Activated T-cell treated with anti-CD3 and anti-CD28 coated beads for 4 hours (primary cell): Measurements from ENCODE around the gene MAP3K7CL.
"Not testable (repeated sequence)": the region's sequence is repeated elsewhere in the genome, so short reads cannot be mapped to it uniquely, and the experiment has no call there.

ENCODE experiments used
- DNase-seq: peaks from one replicate; pipeline ENCODE4 v3.0.0-alpha.2; 2020

The MAP3K7CL gene

DNA sequence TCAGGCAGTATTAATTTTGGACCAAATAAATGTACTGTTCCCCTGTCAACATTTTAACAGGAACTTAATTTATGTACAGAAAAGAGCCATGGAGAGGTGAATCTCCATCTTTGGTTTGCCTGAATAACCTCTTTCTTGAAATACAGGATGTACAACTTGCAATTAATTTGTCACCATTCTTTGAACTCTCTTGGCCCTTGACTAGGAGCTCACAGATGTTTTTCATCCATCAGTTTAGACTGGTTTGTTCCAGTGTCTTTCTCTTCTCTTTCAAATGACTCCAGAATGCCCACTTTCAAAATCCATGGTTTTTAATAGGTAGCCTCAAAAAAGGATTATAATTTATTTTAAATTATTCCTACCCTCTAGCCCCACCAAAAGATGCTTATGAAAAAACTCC lies 5.0 kb downstream of the MAP3K7CL start:
- no peak for DNase-seq

GRCh38 chr21:29136033-29136432 lies 5.6 kb downstream of the MAP3K7CL start:
- DNase-seq: no peak

DNA sequence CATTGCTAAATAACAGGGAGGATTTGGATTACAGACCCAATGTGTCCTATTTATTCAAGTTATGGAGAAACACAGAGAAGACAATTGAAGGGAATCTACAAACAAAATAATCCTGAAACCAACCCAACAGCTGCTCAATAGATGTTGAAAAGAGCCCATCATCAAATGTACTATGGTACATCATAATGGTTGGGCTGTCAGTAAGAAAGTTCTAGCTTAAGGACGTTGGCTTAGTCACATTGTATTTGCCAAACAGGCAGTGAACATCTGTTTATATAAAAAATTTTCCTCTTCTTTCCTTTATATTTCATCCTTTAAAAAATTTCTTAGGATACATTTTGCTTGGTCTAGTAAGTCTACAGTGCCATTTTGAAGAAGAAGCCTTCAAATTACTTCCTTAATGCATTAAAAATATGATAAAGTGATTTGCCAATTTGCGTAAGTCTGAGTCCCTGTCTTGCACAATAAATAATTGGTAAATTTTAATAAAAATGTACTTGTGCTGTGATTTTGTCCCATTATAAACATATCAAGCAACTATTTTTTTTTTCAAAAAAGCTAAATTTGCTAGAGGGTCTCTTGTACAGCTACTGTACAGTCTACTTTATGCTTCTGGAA lies 14.4 kb downstream of the MAP3K7CL start:
- no peak for DNase-seq

DNA sequence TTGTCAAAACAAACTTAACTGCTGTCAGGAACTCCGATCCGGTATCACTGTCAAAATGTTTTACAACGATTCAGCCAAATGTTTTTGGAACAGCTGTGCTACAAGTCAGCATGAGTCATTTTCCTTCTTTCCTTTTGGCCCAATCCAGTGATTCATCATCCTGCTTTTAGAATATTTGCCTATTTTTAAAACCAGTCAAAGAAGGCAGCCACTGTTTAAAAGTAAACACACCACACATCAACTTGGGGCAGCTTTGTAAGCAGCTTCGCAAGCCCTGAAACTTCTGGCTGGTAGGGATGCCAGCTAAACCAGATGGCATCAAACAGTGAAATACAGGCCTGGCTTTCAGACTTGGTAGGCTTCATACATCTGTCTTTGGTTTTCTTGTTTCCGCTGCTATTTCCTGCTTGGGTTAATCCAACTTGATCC lies 14.9 kb downstream of the MAP3K7CL start:
- DNase-seq: no peak

DNA sequence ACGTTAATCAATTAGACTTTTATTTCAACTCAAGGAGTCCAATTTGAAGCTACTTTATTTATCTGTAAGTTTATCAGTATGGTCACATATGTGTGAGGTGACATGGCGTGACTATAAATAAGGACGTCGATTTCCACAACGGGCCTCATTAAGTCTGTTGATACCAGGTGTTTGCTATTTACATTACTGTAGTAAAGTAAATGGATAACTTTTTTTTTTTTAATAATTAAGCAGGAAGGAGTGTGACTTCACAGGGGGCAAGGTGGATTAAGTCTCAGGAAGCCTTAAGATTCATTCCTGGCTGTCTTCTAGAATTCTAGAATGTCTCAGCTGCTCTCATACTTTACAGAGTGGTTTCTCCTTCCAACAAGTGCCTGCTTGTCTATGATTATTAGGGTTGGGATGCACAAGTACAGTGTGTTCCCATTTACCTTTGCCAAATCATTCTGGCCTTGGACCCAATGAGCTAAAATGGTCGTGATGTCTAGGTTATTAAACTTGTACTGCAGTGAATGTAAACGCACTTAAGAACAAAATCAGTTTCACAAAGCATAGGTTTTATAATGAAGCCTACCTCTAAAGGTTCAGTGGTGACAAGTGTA lies 15.5 kb downstream of the MAP3K7CL start:
- DNase-seq: no peak

- no peak for DNase-seq
Measured at GRCh38 chr21:29146726-29147125, 16.3 kb downstream of the MAP3K7CL start.

DNA sequence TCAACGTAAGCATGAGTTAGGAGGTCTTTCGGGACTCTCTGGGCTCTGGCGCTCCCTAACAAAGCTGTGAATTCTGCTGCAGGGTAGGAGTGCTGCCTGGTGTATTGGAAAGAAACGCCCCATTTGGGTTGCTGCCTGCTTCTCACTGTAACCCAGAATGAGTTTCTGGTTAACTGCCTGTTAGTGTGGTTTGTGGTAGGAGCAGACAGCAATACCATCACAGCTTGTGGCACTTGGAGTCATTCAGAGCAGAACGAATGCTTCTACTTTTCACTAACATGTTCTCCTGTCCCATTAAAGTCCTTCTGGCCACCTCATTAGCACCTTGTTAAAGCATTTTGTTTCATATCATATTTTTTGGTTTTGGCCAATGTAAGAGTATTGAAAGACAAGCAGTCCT lies 18.1 kb downstream of the MAP3K7CL start:
- DNase-seq: no peak

GRCh38 chr21:29149808-29150425 lies 19.5 kb downstream of the MAP3K7CL start:
- DNase-seq: no peak

DNA sequence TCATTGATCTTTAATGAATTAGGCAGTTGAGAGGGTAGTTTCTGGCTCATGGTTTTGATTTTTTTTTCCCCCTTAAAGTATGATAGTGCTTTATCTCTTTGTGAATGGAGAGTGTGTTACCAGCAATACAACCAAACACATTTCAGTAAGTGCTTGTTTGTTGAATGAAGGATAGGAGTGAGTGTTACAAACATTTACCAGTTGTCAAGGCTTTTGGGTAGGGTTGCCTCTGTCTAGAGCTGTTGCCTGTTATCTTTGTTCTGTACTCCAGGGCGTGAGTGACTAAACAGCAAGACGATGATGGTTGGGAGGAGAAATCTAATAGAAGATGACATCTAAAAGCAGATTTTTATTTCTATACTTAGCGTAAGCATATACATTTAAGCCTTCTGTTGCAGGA lies 21.5 kb downstream of the MAP3K7CL start:
- no peak for DNase-seq

GRCh38 chr21:29152916-29153315 lies 22.5 kb downstream of the MAP3K7CL start:
- DNase-seq: no peak

GRCh38 chr21:29154270-29154669 lies 23.8 kb downstream of the MAP3K7CL start:
- DNase-seq: no peak

DNA sequence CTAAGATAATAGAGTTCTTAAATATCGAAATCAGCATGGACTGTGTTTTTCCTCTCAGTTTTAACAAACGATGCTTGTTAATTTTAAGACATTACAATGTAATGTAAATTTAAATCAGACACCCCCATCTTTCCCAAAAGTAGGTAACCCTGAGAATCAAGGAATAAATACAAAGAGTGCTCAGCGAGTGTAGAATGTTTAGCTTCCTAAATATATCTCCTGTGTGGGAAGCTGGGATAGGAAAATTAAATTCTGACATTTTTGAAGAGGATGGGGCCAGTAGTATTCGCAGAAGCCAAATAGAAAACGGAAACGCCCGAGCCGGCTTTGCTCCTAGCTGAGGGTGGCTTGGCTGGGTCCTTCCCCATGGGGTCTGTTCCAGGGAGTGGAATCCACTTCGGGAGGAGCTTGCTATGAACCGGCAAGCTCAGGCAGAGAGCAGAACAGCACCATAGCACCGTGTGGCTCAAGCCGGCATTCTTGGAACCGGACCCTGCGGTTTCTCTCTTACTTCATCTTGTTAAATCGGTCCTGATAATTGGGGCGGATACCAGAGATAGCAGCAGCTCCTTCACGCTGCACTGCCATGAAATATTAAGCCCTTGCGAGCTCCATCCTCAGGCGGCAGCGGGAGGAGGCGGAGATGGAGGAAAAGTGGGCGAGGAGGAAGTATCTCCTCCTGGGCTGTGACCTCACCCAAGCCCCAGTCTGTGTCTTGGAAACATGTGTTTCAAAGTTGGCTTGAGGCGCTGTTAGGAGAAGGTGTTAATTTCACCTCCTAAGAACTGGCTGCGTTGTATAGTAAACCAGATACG lies 24.9 kb downstream of the MAP3K7CL start:
- DNase-seq: no peak

- no peak for DNase-seq
Measured at GRCh38 chr21:29155933-29156260, 25.5 kb downstream of the MAP3K7CL start.

GRCh38 chr21:29157080-29157479 lies 26.6 kb downstream of the MAP3K7CL start:
- DNase-seq: no peak

GRCh38 chr21:29159842-29160241 lies 29.4 kb downstream of the MAP3K7CL start:
- no peak for DNase-seq

GRCh38 chr21:29162825-29163224 lies 32.4 kb downstream of the MAP3K7CL start:
- not testable (repeated sequence) for DNase-seq

DNA sequence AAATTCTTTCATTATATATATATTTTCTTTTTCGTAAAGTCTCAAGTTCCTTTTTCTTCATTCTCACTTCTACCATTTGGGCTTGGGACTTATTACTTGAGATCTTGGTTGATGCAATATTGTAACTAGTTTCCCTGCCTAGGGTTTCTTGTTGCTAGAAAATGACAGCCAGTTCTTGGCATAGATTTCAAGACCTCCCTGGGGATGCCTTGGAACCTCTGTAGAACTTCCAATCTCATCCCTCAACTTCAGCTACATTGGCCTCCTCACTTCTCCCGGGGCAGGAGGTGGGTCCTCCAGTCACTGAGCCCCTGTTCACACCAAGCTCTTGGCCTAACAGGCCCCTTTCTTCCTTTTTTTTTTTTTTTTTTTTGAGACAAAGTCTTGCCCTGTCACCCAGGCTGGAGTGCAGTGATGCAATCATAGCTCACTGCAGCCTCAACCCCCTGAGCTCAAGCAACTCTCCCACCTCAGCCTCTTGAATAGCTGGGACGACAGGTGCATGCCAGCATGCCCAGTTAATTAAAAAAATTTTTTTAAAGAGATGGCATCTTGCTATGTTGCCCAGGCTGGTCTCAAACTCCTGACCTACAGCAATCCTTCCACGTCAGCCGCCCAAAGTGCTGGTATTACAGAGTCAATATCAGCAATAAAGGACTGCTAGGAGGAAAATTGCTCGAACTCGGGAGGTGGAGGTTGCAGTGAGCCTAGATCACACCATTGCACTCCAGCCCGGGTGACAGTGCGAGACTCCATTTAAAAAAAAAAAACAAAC lies 33.1 kb downstream of the MAP3K7CL start:
- no peak for DNase-seq

- no peak for DNase-seq
Measured at GRCh38 chr21:29164323-29164942, 34.0 kb downstream of the MAP3K7CL start.

DNA sequence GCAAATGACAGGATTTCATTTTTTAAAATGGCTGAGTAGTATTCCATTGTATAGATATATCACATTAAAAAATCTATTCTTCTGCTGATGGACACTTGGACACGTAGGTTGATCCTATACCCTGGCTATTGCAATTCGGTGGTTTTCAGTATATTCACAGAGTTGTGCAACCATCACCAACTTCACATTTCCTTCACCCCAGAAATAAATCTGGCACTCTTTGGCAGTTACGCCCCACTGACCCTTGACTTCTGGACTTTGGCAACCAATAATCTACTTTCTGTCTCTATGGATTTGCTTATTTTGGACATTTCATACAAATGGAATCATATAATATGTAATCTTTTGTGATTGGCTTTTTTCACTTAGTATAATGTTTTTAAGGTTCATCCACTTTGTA lies 35.9 kb downstream of the MAP3K7CL start:
- no peak for DNase-seq

GRCh38 chr21:29166853-29167252 lies 36.4 kb downstream of the MAP3K7CL start:
- DNase-seq: no peak

DNA sequence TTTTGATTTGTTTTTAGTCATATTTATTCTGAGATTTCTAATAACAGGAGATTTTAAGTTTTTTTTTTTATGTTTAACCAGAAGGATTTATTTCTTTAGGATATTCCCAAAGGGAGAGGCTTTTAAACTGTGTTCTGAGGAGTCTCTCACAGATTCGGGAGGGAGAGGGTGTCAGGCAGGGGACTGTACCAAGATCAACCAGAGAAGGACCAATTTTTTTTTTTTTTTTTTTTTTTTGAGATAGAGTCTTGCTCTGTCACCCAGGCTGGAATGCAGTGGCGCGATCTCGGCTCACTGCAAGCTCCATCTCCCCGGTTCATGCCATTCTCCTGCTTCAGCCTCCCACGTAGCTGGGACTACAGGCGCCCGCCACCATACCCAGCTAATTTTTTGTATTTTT lies 37.0 kb downstream of the MAP3K7CL start:
- DNase-seq: not testable (repeated sequence)

GRCh38 chr21:29168891-29169315 lies 38.5 kb downstream of the MAP3K7CL start:
- no peak for DNase-seq

DNA sequence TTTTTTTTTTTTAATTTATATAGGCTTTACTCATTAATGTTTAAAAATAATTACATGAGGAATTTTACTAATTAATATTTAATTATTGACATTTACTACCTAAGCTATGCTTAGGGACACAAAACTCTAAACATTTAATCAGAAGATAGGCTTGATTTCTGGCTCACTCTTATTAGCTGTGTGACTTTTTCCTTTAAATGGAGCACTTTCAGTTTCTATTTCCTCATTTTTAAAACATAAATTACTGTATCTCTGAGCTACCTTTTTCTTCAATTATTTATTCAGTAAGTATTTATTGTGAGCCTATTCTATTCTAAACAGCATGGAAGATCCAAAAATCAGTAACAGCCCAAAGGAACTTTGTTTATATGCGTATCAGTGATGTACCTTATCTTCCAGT lies 40.5 kb downstream of the MAP3K7CL start:
- DNase-seq: no peak
